Right cardiac atrium (tissue), 5 donors: Measurements from ENCODE around the gene CLIC3. TPM values are rescaled to one million over a fixed set of nuclear protein-coding genes. Genes with fewer than 3 reads are reported as not detected.
A peak's percentile ranks its signal among the peaks of the same experiment; 100 is the strongest.

Experiments used
- ATAC-seq, 2 donors: fragments of 200-7000 bp; cut with Tn5 transposase; one replicate each; pipeline versions ENCODE4 v1.8.0 to v1.9.1; 2020; ENCODE audit warnings: moderate library complexity in 2 of 2, mild to moderate bottlenecking in 1 of 2
- DNase-seq, 3 donors: peaks; one replicate each; pipeline ENCODE4 v3.0.0-alpha.2; 2020
- H3K27ac ChIP-seq: one replicate; pipeline ENCODE4 v1.5.1; 2013; ENCODE audit warnings: mild to moderate bottlenecking, low read length, control low read depth, moderate library complexity
- H3K27me3 ChIP-seq: one replicate; pipeline ENCODE4 v1.6.1; 2013; ENCODE audit not compliant: control insufficient read depth, insufficient read depth
- H3K4me1 ChIP-seq: one replicate; pipeline ENCODE4 v1.6.1; 2013; ENCODE audit warnings: low read length; ENCODE audit not compliant: control insufficient read depth, insufficient read depth
- H3K4me3 ChIP-seq: one replicate; pipeline ENCODE4 v1.5.1; 2013; ENCODE audit warnings: low read length, control low read depth
- H3K9me3 ChIP-seq: one replicate; pipeline ENCODE4 v1.6.1; 2013; ENCODE audit warnings: low read length; ENCODE audit not compliant: control insufficient read depth
- WGBS: extraction: QIAGEN DNeasy Blood & Tissue Kit; methylation state at CpG from one replicate; pipeline ENCODE4 v1.1.7; 2013; 5-methylcytosine and 5-hydroxymethylcytosine counted together
- intact Hi-C, 4 donors: fragments of 100-400 bp; cut with DNase I; formaldehyde crosslinking; loops; one replicate each; pipeline versions ENCODE4 v1.11.0 to v1.14.0; 2022 to 2023
- polyA plus RNA-seq: library from polyadenylated mRNA; stranded (reverse); fragments of 200-250 nt; gene quantifications from one replicate; pipeline ENCODE4 v1.2.3, GENCODE V29; 2013
- total RNA-seq, 4 donors: library from RNA; stranded (reverse); fragmentation: NEBNext Ultra II Directional; extraction: Animal tissue kit (Norgen Biotek cat#: 25700); gene quantifications; one replicate each; pipeline ENCODE4 v1.2.1, GENCODE V29; 2021
- donor health status: healthy with polysubstance abuse.
- donor health status: DM: no; HTN: yes; CAD: no.
- donor health status: DM: no; HTN: no; CAD: no.
- donor health status: DM: no; HTN: yes; CAD: no; lungs with severe emphysema.
- donor health status: DM: yes; HTN: yes; CAD: no.

CLIC3 gene
- total and polyA plus RNA-seq, 5 donors = 2.8 to 6.2 (median 4.9) TPM

- DNase-seq = no peak
- ATAC-seq = no peak
- intact Hi-C loops = no loop called here
Observed at GRCh38 chr9:137023157-137023556, 26.8 kb upstream of the CLIC3 start.

GRCh38 chr9:137022662-137023008, 26.3 kb upstream of the CLIC3 start:
- ATAC-seq = no peak
- no peaks in the 10 kb centered on the region for H3K27me3 ChIP-seq
- H3K9me3 ChIP-seq = no peaks in the 10 kb centered on the region
- no peak overlapping the region for H3K27ac ChIP-seq
- intact Hi-C loops = no loop called here
- 94% methylated on average over 23 of the region's 23 CpGs for WGBS
- no peaks in the 10 kb centered on the region for H3K4me1 ChIP-seq
- no peak for DNase-seq
- no peak overlapping the region for H3K4me3 ChIP-seq

More at GRCh38 chr9:137023157-137023556, 26.8 kb upstream of the CLIC3 start:
- Histone ChIP-seq H3K27me3 (no peaks in the 10 kb centered on the region), H3K4me3 (no peak overlapping the region), H3K27ac (no peak overlapping the region), H3K4me1 (no peaks in the 10 kb centered on the region), H3K9me3 (no peaks in the 10 kb centered on the region)
- 81% methylated on average over 7 of the region's 7 CpGs for whole genome bisulfite sequencing

- intact Hi-C loops = no loop called here
- H3K9me3 ChIP-seq = no peaks in the 10 kb centered on the region
- WGBS = 62% methylated on average over 30 of the region's 30 CpGs
Observed at GRCh38 chr9:137021979-137022661, 25.8 kb upstream of the CLIC3 start.

GRCh38 chr9:137021568-137021978, 25.2 kb upstream of the CLIC3 start:
- intact Hi-C loops = no loop called here
- H3K4me1 ChIP-seq = no peaks in the 10 kb centered on the region

More at GRCh38 chr9:137021979-137022661, 25.8 kb upstream of the CLIC3 start:
- no peaks in the 10 kb centered on the region for H3K4me1 ChIP-seq
- H3K4me3 ChIP-seq = no peak overlapping the region
- no peaks in the 10 kb centered on the region for H3K27me3 ChIP-seq
- DNase-seq = no peak
- no peak overlapping the region for H3K27ac ChIP-seq
- ATAC-seq = peak; percentile 17 to 27

GRCh38 chr9:137020771-137021567, 24.6 kb upstream of the CLIC3 start:
- 95% methylated on average over 32 of the region's 32 CpGs for WGBS

More at GRCh38 chr9:137021568-137021978, 25.2 kb upstream of the CLIC3 start:
- H3K27ac ChIP-seq = no peak overlapping the region
- no peaks in the 10 kb centered on the region for H3K9me3 ChIP-seq
- ATAC-seq (no peak), DNase-seq (no peak)
- H3K4me3 ChIP-seq = no peak overlapping the region
- 93% methylated on average over 6 of the region's 6 CpGs for WGBS
- H3K27me3 ChIP-seq = no peaks in the 10 kb centered on the region

GRCh38 chr9:137019891-137020683, 23.7 kb upstream of the CLIC3 start:
- Histone ChIP-seq H3K27ac (no peak overlapping the region), H3K4me3 (no peak overlapping the region), H3K27me3 (no peaks in the 10 kb centered on the region), H3K9me3 (no peaks in the 10 kb centered on the region), H3K4me1 (no peaks in the 10 kb centered on the region)
- no peak for DNase-seq
- intact Hi-C loops = no loop called here
- 93% methylated on average over 34 of the region's 34 CpGs for WGBS
- no peak for ATAC-seq

More at GRCh38 chr9:137020771-137021567, 24.6 kb upstream of the CLIC3 start:
- ATAC-seq (no peak), DNase-seq (no peak)
- Histone ChIP-seq H3K27ac (no peak overlapping the region), H3K27me3 (no peaks in the 10 kb centered on the region), H3K9me3 (no peaks in the 10 kb centered on the region), H3K4me3 (no peak overlapping the region), H3K4me1 (no peaks in the 10 kb centered on the region)
- intact Hi-C loops = no loop called here

GRCh38 chr9:137018761-137019559, 22.6 kb upstream of the CLIC3 start:
- Histone ChIP-seq H3K4me3 (no peak overlapping the region), H3K27ac (no peak overlapping the region), H3K9me3 (no peaks in the 10 kb centered on the region), H3K4me1 (no peaks in the 10 kb centered on the region), H3K27me3 (no peaks in the 10 kb centered on the region)
- intact Hi-C loops = no loop called here
- 93% methylated on average over 36 of the region's 36 CpGs for WGBS
- no peak for ATAC-seq
- no peak for DNase-seq

GRCh38 chr9:137017791-137018497, 21.6 kb upstream of the CLIC3 start:
- Histone ChIP-seq H3K4me1 (no peaks in the 10 kb centered on the region), H3K9me3 (no peaks in the 10 kb centered on the region), H3K27ac (no peak overlapping the region), H3K27me3 (no peaks in the 10 kb centered on the region), H3K4me3 (no peak overlapping the region)
- intact Hi-C loops = no loop called here
- ATAC-seq (no peak), DNase-seq (no peak)
- WGBS = 93% methylated on average over 45 of the region's 45 CpGs

- Histone ChIP-seq H3K27me3 (no peaks in the 10 kb centered on the region), H3K4me1 (no peaks in the 10 kb centered on the region), H3K9me3 (no peaks in the 10 kb centered on the region), H3K4me3 (no peak overlapping the region), H3K27ac (no peak overlapping the region)
- intact Hi-C loops = no loop called here
- ATAC-seq (no peak), DNase-seq (no peak)
- WGBS = 97% methylated on average over 28 of the region's 28 CpGs
Observed at GRCh38 chr9:137017071-137017470, 20.7 kb upstream of the CLIC3 start.

- Histone ChIP-seq H3K27ac (no peak overlapping the region), H3K27me3 (no peaks in the 10 kb centered on the region), H3K9me3 (no peaks in the 10 kb centered on the region), H3K4me3 (no peak overlapping the region), H3K4me1 (no peaks in the 10 kb centered on the region)
- DNase-seq = no peak
- intact Hi-C loops = no loop called here
- no peak for ATAC-seq
- 96% methylated on average over 16 of the region's 16 CpGs for WGBS
Observed at GRCh38 chr9:137016436-137016835, 20.1 kb upstream of the CLIC3 start.
